Fibroblast of lung (primary cell): Measurements from ENCODE around the gene TMEM132C. TPM values are rescaled to one million over a fixed set of nuclear protein-coding genes. Genes with fewer than 3 reads are reported as not detected.
"Not testable (repeated sequence)": the region's sequence is repeated elsewhere in the genome, so short reads cannot be mapped to it uniquely, and the experiment has no call there.

Source experiments
- DNase-seq, 2 donors: peaks; one replicate each; pipeline versions ENCODE4 v3.0.0 to v3.0.0-alpha.2; 2010; ENCODE audit warnings: low read depth in 2 of 2
- H2AFZ ChIP-seq: 2 replicates; pipeline ENCODE4 v1.5.1; 2012; ENCODE audit warnings: low read length, control low read depth, inconsistent platforms
- H3K27ac ChIP-seq: 2 replicates; pipeline ENCODE4 v1.5.1; 2011; ENCODE audit warnings: low read length, control low read depth; ENCODE audit not compliant: insufficient read depth
- H3K27me3 ChIP-seq: 2 replicates; pipeline ENCODE4 v1.5.1; 2011; ENCODE audit warnings: mild to moderate bottlenecking, low read length; ENCODE audit not compliant: control insufficient read depth, insufficient read depth
- H3K36me3 ChIP-seq: 2 replicates; pipeline ENCODE4 v1.5.1; 2011; ENCODE audit warnings: low read length; ENCODE audit not compliant: control insufficient read depth, insufficient read depth
- H3K4me1 ChIP-seq: 2 replicates; pipeline ENCODE4 v1.5.1; 2011; ENCODE audit warnings: low read length; ENCODE audit not compliant: control insufficient read depth, insufficient read depth; ENCODE audit errors: extremely low read depth
- H3K4me2 ChIP-seq: 2 replicates; pipeline ENCODE4 v1.5.1; 2011; ENCODE audit warnings: low read length, control low read depth; ENCODE audit not compliant: insufficient read depth; ENCODE audit errors: extremely low read depth
- H3K4me3 ChIP-seq, 4 experiments: fragments of 200-600 bp in 1 of 4; sonication (generic) in 1 of 4; replicated peaks in 1 of 4; 2 replicates each; pipeline ENCODE4 v1.5.1; 2011 to 2016; ENCODE audit warnings: low read length in 4 of 4, low read depth in 3 of 4, mild to moderate bottlenecking in 3 of 4, control low read depth in 2 of 4, inconsistent platforms in 1 of 4, mixed read lengths in 1 of 4; ENCODE audit not compliant: insufficient read depth in 1 of 4; ENCODE audit errors: control extremely low read depth in 1 of 4
- H3K79me2 ChIP-seq: 2 replicates; pipeline ENCODE4 v1.5.1; 2012; ENCODE audit warnings: mild to moderate bottlenecking, low read length, inconsistent platforms; ENCODE audit not compliant: control insufficient read depth, insufficient read depth
- H3K9ac ChIP-seq: 2 replicates; pipeline ENCODE4 v1.5.1; 2011; ENCODE audit warnings: mild to moderate bottlenecking, low read length, control low read depth; ENCODE audit not compliant: insufficient read depth
- H3K9me3 ChIP-seq: 2 replicates; pipeline ENCODE4 v1.5.1; 2012; ENCODE audit warnings: low read depth, low read length; ENCODE audit not compliant: control insufficient read depth, insufficient read depth
- H4K20me1 ChIP-seq: 2 replicates; pipeline ENCODE4 v1.5.1; 2011; ENCODE audit warnings: low read length; ENCODE audit not compliant: control insufficient read depth, insufficient read depth; ENCODE audit errors: extremely low read depth
- CTCF ChIP-seq, 2 donors: IDR thresholded peaks in 1 of 2; conservative IDR thresholded peaks in 1 of 2; 1 replicate in 1 of 2; 2 replicates in 1 of 2; pipeline ENCODE4 v1.5.1; 2011 to 2012; ENCODE audit warnings: low read length in 2 of 2, control low read depth in 1 of 2, inconsistent platforms in 1 of 2, low read depth in 1 of 2, mild to moderate bottlenecking in 1 of 2
- EZH2 ChIP-seq: IDR thresholded peaks from 2 replicates; pipeline ENCODE4 v1.5.1; 2012; ENCODE audit warnings: low read length, control low read depth, mild to moderate bottlenecking; ENCODE audit errors: missing control alignments
- polyA plus RNA-seq, 2 donors: library from polyadenylated mRNA; depleted of rRNA in 1 of 2; stranded (reverse) in 1 of 2; unstranded in 1 of 2; fragments of >200 nt; gene quantifications; 2 replicates each; pipeline ENCODE4 v1.2.1, GENCODE V29; 2011 to 2012; ENCODE audit warnings: missing spikeins in 1 of 2
- total RNA-seq: library from RNA; depleted of rRNA; stranded (reverse); fragments of >200 nt; gene quantifications from 2 replicates; pipeline ENCODE4 v1.2.1, GENCODE V29; 2014

Gene TMEM132C
- total and polyA plus RNA-seq, 2 donors (not counting 1 experiment from before 2014, with no cell fraction given) = not detected

GRCh38 chr12:128245121-128245520 is 21.8 kb upstream of the TMEM132C start:
- Histone ChIP-seq H3K27me3 (no peaks in the 10 kb centered on the region), H3K4me1 (no peaks in the 10 kb centered on the region), H3K9ac (no peak overlapping the region), H3K79me2 (no peaks in the 10 kb centered on the region), H3K36me3 (no peaks in the 10 kb centered on the region), H3K4me2 (no peak overlapping the region), H3K27ac (no peak overlapping the region), H4K20me1 (no peaks in the 10 kb centered on the region), H2AFZ (no peak overlapping the region), H3K4me3 (no peak overlapping the region), H3K9me3 (no peaks in the 10 kb centered on the region)
- DNase-seq = no peak
- TF ChIP-seq EZH2 = no peak
- TF ChIP-seq CTCF (conservative IDR thresholded peaks at IDR 0.05 in 1 of 2, IDR thresholded peaks at IDR 0.05 in 1 of 2; ENCODE audit: low read depth in 1 of 2, low read length in 2 of 2) = no peak

- no peak overlapping the region for H2AFZ ChIP-seq
- H3K9me3 ChIP-seq = no peaks in the 10 kb centered on the region
- H3K4me1 ChIP-seq = no peaks in the 10 kb centered on the region
- no peak overlapping the region for H3K4me3 ChIP-seq
- no peak for TF ChIP-seq CTCF (conservative IDR thresholded peaks at IDR 0.05 in 1 of 2, IDR thresholded peaks at IDR 0.05 in 1 of 2; ENCODE audit: low read depth in 1 of 2, low read length in 2 of 2)
- no peak for TF ChIP-seq EZH2
- no peak overlapping the region for H3K9ac ChIP-seq
- no peaks in the 10 kb centered on the region for H3K36me3 ChIP-seq
- DNase-seq = no peak
- no peaks in the 10 kb centered on the region for H3K79me2 ChIP-seq
- H4K20me1 ChIP-seq = no peaks in the 10 kb centered on the region
- H3K4me2 ChIP-seq = no peak overlapping the region
- no peak overlapping the region for H3K27ac ChIP-seq
- no peaks in the 10 kb centered on the region for H3K27me3 ChIP-seq
Observed at GRCh38 chr12:128245905-128246304, 21.1 kb upstream of the TMEM132C start.

- no peak for DNase-seq
- Histone ChIP-seq H3K4me1 (no peaks in the 10 kb centered on the region), H3K9me3 (no peaks in the 10 kb centered on the region), H3K4me3 (no peak overlapping the region), H2AFZ (no peak overlapping the region), H3K27me3 (no peaks in the 10 kb centered on the region), H3K79me2 (no peaks in the 10 kb centered on the region), H3K4me2 (no peak overlapping the region), H3K27ac (no peak overlapping the region), H3K36me3 (no peaks in the 10 kb centered on the region), H4K20me1 (no peaks in the 10 kb centered on the region), H3K9ac (no peak overlapping the region)
- TF ChIP-seq EZH2 = no peak
- TF ChIP-seq CTCF (conservative IDR thresholded peaks at IDR 0.05 in 1 of 2, IDR thresholded peaks at IDR 0.05 in 1 of 2; ENCODE audit: low read depth in 1 of 2, low read length in 2 of 2) = no peak
Observed at GRCh38 chr12:128250096-128250495, 16.9 kb upstream of the TMEM132C start.

- not testable (repeated sequence) for DNase-seq
Observed at GRCh38 chr12:128253829-128254228, 13.1 kb upstream of the TMEM132C start.

More at GRCh38 chr12:128253829-128254228, 13.1 kb upstream of the TMEM132C start:
- not testable (repeated sequence) for H2AFZ ChIP-seq, H3K36me3 ChIP-seq, H3K27me3 ChIP-seq, H3K79me2 ChIP-seq, H3K9me3 ChIP-seq, H4K20me1 ChIP-seq, H3K27ac ChIP-seq, H3K4me1 ChIP-seq, H3K4me3 ChIP-seq, H3K9ac ChIP-seq, H3K4me2 ChIP-seq
